H9 (cell line): ENCODE data around the gene TIAL1. TPM values are rescaled to one million over a fixed set of nuclear protein-coding genes. Genes with fewer than 3 reads are reported as not detected.

Source experiments
- DNase-seq: peaks from one replicate; pipeline ENCODE4 v3.0.0-alpha.2; 2017
- H2AFZ ChIP-seq: one replicate; pipeline ENCODE4 v1.6.1; 2013; ENCODE audit warnings: mild to moderate bottlenecking, low read length, control low read depth, moderate library complexity
- H2AK5ac ChIP-seq: 2 replicates; pipeline ENCODE4 v1.6.1; 2013; ENCODE audit warnings: low read length, control low read depth, mixed read lengths; ENCODE audit not compliant: insufficient read length
- H2BK120ac ChIP-seq: one replicate; pipeline ENCODE4 v1.6.1; 2013; ENCODE audit warnings: low read depth, mild to moderate bottlenecking, low read length, control low read depth, inconsistent platforms; ENCODE audit not compliant: poor library complexity, severe bottlenecking
- H2BK12ac ChIP-seq: 2 replicates; pipeline ENCODE4 v1.6.1; 2013; ENCODE audit warnings: low read length, control low read depth, mixed read lengths, low read depth; ENCODE audit not compliant: insufficient read length
- H2BK15ac ChIP-seq: 2 replicates; pipeline ENCODE4 v1.6.1; 2013; ENCODE audit warnings: low read depth, low read length, control low read depth
- H2BK20ac ChIP-seq: one replicate; pipeline ENCODE4 v1.6.1; 2013; ENCODE audit warnings: low read depth, mild to moderate bottlenecking, low read length, control low read depth, inconsistent platforms; ENCODE audit not compliant: poor library complexity, severe bottlenecking
- H2BK5ac ChIP-seq: 2 replicates; pipeline ENCODE4 v1.6.1; 2013; ENCODE audit warnings: low read length, control low read depth, mixed read lengths; ENCODE audit not compliant: insufficient read length
- H3K14ac ChIP-seq: 2 replicates; pipeline ENCODE4 v1.6.1; 2013; ENCODE audit warnings: low read length, control low read depth; ENCODE audit not compliant: insufficient read depth
- H3K18ac ChIP-seq: 2 replicates; pipeline ENCODE4 v1.6.1; 2013; ENCODE audit warnings: low read depth, mild to moderate bottlenecking, mixed read lengths, low read length, control low read depth; ENCODE audit not compliant: insufficient read length
- H3K23ac ChIP-seq: 2 replicates; pipeline ENCODE4 v1.6.1; 2013; ENCODE audit warnings: low read length, control low read depth, mixed read lengths, low read depth; ENCODE audit not compliant: insufficient read length
- H3K23me2 ChIP-seq: 2 replicates; pipeline ENCODE4 v1.6.1; 2013; ENCODE audit warnings: low read depth, mild to moderate bottlenecking, mixed read lengths, low read length, control low read depth; ENCODE audit not compliant: insufficient read length, poor library complexity, severe bottlenecking
- H3K27ac ChIP-seq: 2 replicates; pipeline ENCODE4 v1.5.1; 2013; ENCODE audit warnings: low read length, control low read depth, mixed read lengths, low read depth; ENCODE audit not compliant: insufficient read length
- H3K27me3 ChIP-seq: 2 replicates; pipeline ENCODE4 v1.6.1; 2013; ENCODE audit warnings: low read length, control low read depth, inconsistent platforms; ENCODE audit not compliant: insufficient read depth
- H3K4ac ChIP-seq: 2 replicates; pipeline ENCODE4 v1.6.1; 2013; ENCODE audit warnings: low read depth, mild to moderate bottlenecking, control low read depth, inconsistent platforms, low read length, moderate library complexity
- H3K4me1 ChIP-seq: 2 replicates; pipeline ENCODE4 v1.6.1; 2013; ENCODE audit warnings: low read length, control low read depth, inconsistent platforms; ENCODE audit not compliant: insufficient read depth
- H3K4me2 ChIP-seq: 2 replicates; pipeline ENCODE4 v1.6.1; 2013; ENCODE audit warnings: low read length, control low read depth, mixed read lengths; ENCODE audit not compliant: insufficient read length, insufficient read depth
- H3K56ac ChIP-seq: 2 replicates; pipeline ENCODE4 v1.6.1; 2013; ENCODE audit warnings: low read depth, mild to moderate bottlenecking, mixed read lengths, low read length, control low read depth; ENCODE audit not compliant: insufficient read length
- H3K79me1 ChIP-seq: 2 replicates; pipeline ENCODE4 v1.6.1; 2013; ENCODE audit warnings: low read depth, mild to moderate bottlenecking, moderate library complexity, low read length, control low read depth, inconsistent platforms; ENCODE audit not compliant: insufficient read depth, poor library complexity, severe bottlenecking
- H3K79me2 ChIP-seq: 2 replicates; pipeline ENCODE4 v1.6.1; 2013; ENCODE audit warnings: low read length, control low read depth, inconsistent platforms; ENCODE audit not compliant: insufficient read depth
- H3K9ac ChIP-seq: 2 replicates; pipeline ENCODE4 v1.6.1; 2013; ENCODE audit warnings: low read length, control low read depth, mixed read lengths; ENCODE audit not compliant: insufficient read length; ENCODE audit errors: extremely low read depth
- H3K9me3 ChIP-seq: one replicate; pipeline ENCODE4 v1.6.1; 2013; ENCODE audit warnings: low read depth, low read length, inconsistent platforms; ENCODE audit not compliant: control insufficient read depth
- H3T11ph ChIP-seq: one replicate; pipeline ENCODE4 v1.6.1; 2013; ENCODE audit warnings: mild to moderate bottlenecking, low read length, control low read depth, inconsistent platforms
- H4K20me1 ChIP-seq: one replicate; pipeline ENCODE4 v1.6.1; 2013; ENCODE audit not compliant: control insufficient read depth, insufficient read length, insufficient read depth
- H4K5ac ChIP-seq: 2 replicates; pipeline ENCODE4 v1.6.1; 2013; ENCODE audit warnings: low read depth, mild to moderate bottlenecking, mixed read lengths, low read length, control low read depth; ENCODE audit not compliant: insufficient read length
- H4K8ac ChIP-seq: replicated peaks from 2 replicates; pipeline ENCODE4 v1.6.1; 2013; ENCODE audit warnings: low read length, control low read depth, mixed read lengths, low read depth; ENCODE audit not compliant: insufficient read length
- H4K91ac ChIP-seq: 2 replicates; pipeline ENCODE4 v1.6.1; 2013; ENCODE audit warnings: low read depth, mild to moderate bottlenecking, moderate library complexity, mixed read lengths, low read length, control low read depth; ENCODE audit not compliant: insufficient read length
- H3K27ac Mint-ChIP-seq, 3 experiments: 2 replicates in 2 of 3; 3 replicates in 1 of 3; pipeline ENCODE4 v1.8.0; 2020 to 2021; ENCODE audit warnings: mixed read lengths in 3 of 3, mild to moderate bottlenecking in 1 of 3, moderate library complexity in 1 of 3
- H3K27me3 Mint-ChIP-seq: 2 replicates; pipeline ENCODE4 v1.8.0; 2021; ENCODE audit warnings: low read depth, mild to moderate bottlenecking, moderate library complexity, mixed read lengths
- H3K36me3 Mint-ChIP-seq, 3 experiments: 2 replicates in 2 of 3; 3 replicates in 1 of 3; pipeline ENCODE4 v1.8.0; 2020 to 2021; ENCODE audit warnings: low read depth in 3 of 3, mixed read lengths in 3 of 3; ENCODE audit not compliant: insufficient read depth in 1 of 3
- H3K4me1 Mint-ChIP-seq, 2 experiments: 2 replicates each; pipeline ENCODE4 v1.8.0; 2020; ENCODE audit warnings: mixed read lengths in 2 of 2
- H3K4me3 Mint-ChIP-seq, 2 experiments: 2 replicates in 1 of 2; 3 replicates in 1 of 2; pipeline ENCODE4 v1.8.0; 2020 to 2021; ENCODE audit warnings: mild to moderate bottlenecking in 2 of 2, mixed read lengths in 2 of 2, moderate library complexity in 1 of 2
- H3K9me3 Mint-ChIP-seq, 2 experiments: 2 replicates in 1 of 2; 3 replicates in 1 of 2; pipeline ENCODE4 v1.8.0; 2020; ENCODE audit warnings: mild to moderate bottlenecking in 2 of 2, mixed read lengths in 2 of 2, moderate library complexity in 1 of 2
- CTCF ChIP-seq: fragments of 200-600 bp; sonication (generic); conservative IDR thresholded peaks from 3 replicates; pipeline ENCODE4 v1.8.0; 2021; ENCODE audit warnings: antibody characterized with exemption, mild to moderate bottlenecking
- WGBS: extraction: QIAGEN DNeasy Blood & Tissue Kit; methylation state at CpG from one replicate; pipeline ENCODE4 v1.1.7; 2013; ENCODE audit warnings: missing lambda C conversion rate, low lambda C conversion rate, mixed read lengths; ENCODE audit not compliant: insufficient read length; ENCODE audit errors: extremely low coverage; 5-methylcytosine and 5-hydroxymethylcytosine counted together
- total RNA-seq: library from RNA; stranded (reverse); gene quantifications from 2 replicates; pipeline ENCODE4 v1.2.1, GENCODE V29; 2021

The TIAL1 gene
- total RNA-seq, 1 experiment from 2014 or later: 146 TPM

GRCh38 chr10:119640875-119641526 lies 44.2 kb upstream of the TIAL1 start:
- Histone ChIP-seq H3K79me2 (no peaks in the 10 kb centered on the region), H2BK20ac (no peak overlapping the region), H3K23ac (no peak overlapping the region), H2BK120ac (no peak overlapping the region), H3K27ac (no peak overlapping the region), H3K4ac (no peak overlapping the region), H2BK15ac (no peak overlapping the region), H3K4me1 (no peaks in the 10 kb centered on the region), H3K18ac (no peak overlapping the region), H3K9me3 (no peaks in the 10 kb centered on the region), H3K27me3 (no peaks in the 10 kb centered on the region), H3T11ph (no peak overlapping the region), H3K56ac (no peak overlapping the region), H4K20me1 (no peaks in the 10 kb centered on the region), H3K4me2 (no peak overlapping the region), H2BK12ac (no peak overlapping the region), H3K23me2 (no peaks in the 10 kb centered on the region), H2BK5ac (no peak overlapping the region), H3K9ac (no peak overlapping the region), H3K14ac (no peak overlapping the region), H2AK5ac (no peak overlapping the region), H4K5ac (no peak overlapping the region), H4K91ac (no peak overlapping the region), H2AFZ (no peak overlapping the region), H3K79me1 (no peaks in the 10 kb centered on the region), H4K8ac (no peak overlapping the region)
- no peaks in the 10 kb centered on the region; the same call in 1 of the 2 replicates for H3K27me3 Mint-ChIP-seq
- TF ChIP-seq CTCF: no peak
- H3K4me1 Mint-ChIP-seq: peaks cover 8 to 10% of the 10 kb centered on the region in 2 experiments
- DNase-seq: no peak
- no CpG with 5 or more reads among the region's 8 CpGs for WGBS
- peaks cover 4 to 6% of the 10 kb centered on the region in 2 experiments; a peak in 2 of 5 replicates for H3K9me3 Mint-ChIP-seq
- no peak overlapping the region for H3K4me3 Mint-ChIP-seq
- no peak overlapping the region for H3K27ac Mint-ChIP-seq
- no peaks in the 10 kb centered on the region for H3K36me3 Mint-ChIP-seq
